ENCODE measurements around the gene ENDOU.

- TF ChIP-seq REST (IDR thresholded peaks at IDR 0.05) = no peak
- peak; percentile 82 for TF ChIP-seq POLR2A (IDR thresholded peaks at IDR 0.05; ENCODE audit: low read length)
- TF ChIP-seq POLR2AphosphoS2 (conservative IDR thresholded peaks at IDR 0.05; ENCODE audit: low read length) = no peak
- TF ChIP-seq SMC3 (IDR thresholded peaks at IDR 0.05) = peak; percentile 24; the same call in 1 of the 3 replicates
Measured at GRCh38 chr12:47773062-47773857, 48.0 kb upstream of the ENDOU start, which contains the start of gene SLC48A1.

Measured in A549 (cell line).